H1 (cell line): Measurements from ENCODE around the gene TMEM63A. TPM values are rescaled to one million over a fixed set of nuclear protein-coding genes. Genes with fewer than 3 reads are reported as not detected.

Source experiments
- CTCF ChIA-PET: fragments of 300-600 bp; sonication (Branson Sonifier 250); formaldehyde crosslinking; loops from one replicate; lab custom pipeline; 2021; ENCODE audit not compliant: partially characterized antibody; lab: Charles Lee
- POLR2A ChIA-PET: fragments of 300-600 bp; sonication (Branson Sonifier 250); formaldehyde crosslinking; loops from one replicate; lab custom pipeline; 2021; ENCODE audit warnings: inconsistent platforms; ENCODE audit not compliant: partially characterized antibody; lab: Charles Lee
- DNase-seq, 2 experiments: peaks; one replicate each; pipeline versions ENCODE4 v3.0.0 to v3.0.0-alpha.2; 2010 to 2022; ENCODE audit warnings: low spot score in 2 of 2, low read depth in 1 of 2, mixed read lengths in 1 of 2
- FAIRE-seq: peaks from 2 replicates; lab custom pipeline; 2011; peaks lifted over from hg19 to GRCh38; lab: Jason Lieb, UNC
- H2AFZ ChIP-seq: 2 replicates; pipeline ENCODE4 v1.8.1; 2012; ENCODE audit warnings: low read length, inconsistent platforms
- H2AK5ac ChIP-seq: 2 replicates; pipeline ENCODE4 v1.6.1; 2013; ENCODE audit warnings: low read depth, low read length
- H2BK120ac ChIP-seq: replicated peaks from 2 replicates; pipeline ENCODE3; 2013; ENCODE audit warnings: low read depth, low read length, inconsistent platforms
- H2BK12ac ChIP-seq: 2 replicates; pipeline ENCODE4 v1.6.1; 2013; ENCODE audit warnings: low read depth, low read length
- H2BK15ac ChIP-seq: 2 replicates; pipeline ENCODE4 v1.6.1; 2013; ENCODE audit warnings: low read length
- H2BK20ac ChIP-seq: 2 replicates; pipeline ENCODE4 v1.6.1; 2013; ENCODE audit warnings: low read length
- H2BK5ac ChIP-seq: 2 replicates; pipeline ENCODE4 v1.6.1; 2013; ENCODE audit warnings: low read depth, low read length
- H3K14ac ChIP-seq: 2 replicates; pipeline ENCODE4 v1.6.1; 2013; ENCODE audit warnings: inconsistent platforms; ENCODE audit not compliant: insufficient read length
- H3K18ac ChIP-seq: 2 replicates; pipeline ENCODE4 v1.6.1; 2013; ENCODE audit warnings: low read length; ENCODE audit errors: extremely low read depth
- H3K23ac ChIP-seq: 2 replicates; pipeline ENCODE4 v1.6.1; 2013; ENCODE audit warnings: inconsistent platforms; ENCODE audit not compliant: insufficient read length
- H3K23me2 ChIP-seq: 2 replicates; pipeline ENCODE4 v1.6.1; 2013; ENCODE audit warnings: low read depth, low read length
- H3K27ac ChIP-seq: 2 replicates; pipeline ENCODE4 v1.6.1; 2011; ENCODE audit warnings: low read depth, low read length, inconsistent platforms
- H3K27me3 ChIP-seq, 4 experiments: replicated peaks in 1 of 4; 1 replicate in 1 of 4; 2 replicates in 3 of 4; pipeline versions ENCODE4 v1.6.1 to v1.8.1; 2011 to 2013; ENCODE audit warnings: low read length in 3 of 4, mild to moderate bottlenecking in 3 of 4, inconsistent platforms in 2 of 4, mixed read lengths in 2 of 4, moderate library complexity in 1 of 4; ENCODE audit not compliant: control insufficient read depth in 3 of 4, insufficient read depth in 3 of 4; ENCODE audit errors: extremely low read depth in 1 of 4
- H3K36me3 ChIP-seq, 4 experiments: 2 replicates each; pipeline versions ENCODE4 v1.6.1 to v1.8.1; 2011 to 2013; ENCODE audit warnings: mild to moderate bottlenecking in 4 of 4, low read length in 3 of 4, moderate library complexity in 2 of 4, control low read depth in 1 of 4, inconsistent platforms in 1 of 4; ENCODE audit not compliant: insufficient read depth in 4 of 4, control insufficient read depth in 2 of 4
- H3K4ac ChIP-seq: replicated peaks from 2 replicates; pipeline ENCODE3; 2013; ENCODE audit warnings: low read length, low read depth, mixed read lengths, inconsistent platforms; ENCODE audit not compliant: insufficient read length
- H3K4me1 ChIP-seq, 4 experiments: replicated peaks in 1 of 4; 1 replicate in 1 of 4; 2 replicates in 3 of 4; pipeline versions ENCODE4 v1.6.1 to v1.8.1; 2011 to 2013; ENCODE audit warnings: low read length in 3 of 4, inconsistent platforms in 2 of 4, mixed read lengths in 1 of 4; ENCODE audit not compliant: insufficient read depth in 4 of 4, control insufficient read depth in 3 of 4
- H3K4me2 ChIP-seq, 2 experiments: 2 replicates each; pipeline versions ENCODE4 v1.6.1 to v1.8.1; 2011 to 2013; ENCODE audit warnings: low read depth in 2 of 2, low read length in 2 of 2, control low read depth in 1 of 2, inconsistent platforms in 1 of 2, mild to moderate bottlenecking in 1 of 2; ENCODE audit not compliant: insufficient read depth in 1 of 2
- H3K4me3 ChIP-seq, 4 experiments: fragments of 200-600, 300-600 bp in 1 of 4; sonication (generic), shearing (Covaris generic), sonication (Bioruptor Twin) in 1 of 4; 2 replicates each; pipeline versions ENCODE4 v1.5.1 to v1.8.1; 2011 to 2016; ENCODE audit warnings: low read length in 4 of 4, low read depth in 3 of 4, control low read depth in 2 of 4, inconsistent platforms in 2 of 4, mild to moderate bottlenecking in 2 of 4, mixed read lengths in 1 of 4, moderate library complexity in 1 of 4; ENCODE audit not compliant: insufficient read depth in 2 of 4; ENCODE audit errors: extremely low read depth in 1 of 4
- H3K56ac ChIP-seq: replicated peaks from 2 replicates; pipeline ENCODE3; 2013; ENCODE audit warnings: low read depth, mild to moderate bottlenecking, mixed read lengths, low read length, inconsistent platforms; ENCODE audit not compliant: insufficient read length
- H3K79me1 ChIP-seq: 2 replicates; pipeline ENCODE4 v1.6.1; 2013; ENCODE audit warnings: low read depth, low read length, control low read depth
- H3K79me2 ChIP-seq, 2 experiments: 2 replicates each; pipeline versions ENCODE4 v1.6.1 to v1.8.1; 2012 to 2013; ENCODE audit warnings: low read length in 2 of 2, mild to moderate bottlenecking in 2 of 2, inconsistent platforms in 1 of 2; ENCODE audit not compliant: insufficient read depth in 2 of 2, control insufficient read depth in 1 of 2
- H3K9ac ChIP-seq, 4 experiments: replicated peaks in 1 of 4; 1 replicate in 1 of 4; 2 replicates in 3 of 4; pipeline versions ENCODE4 v1.6.1 to v1.8.1; 2011 to 2013; ENCODE audit warnings: low read depth in 3 of 4, low read length in 3 of 4, control low read depth in 2 of 4, mild to moderate bottlenecking in 2 of 4, moderate library complexity in 2 of 4, inconsistent platforms in 1 of 4; ENCODE audit errors: extremely low read depth in 1 of 4
- H3K9me3 ChIP-seq, 2 experiments: 2 replicates each; pipeline versions ENCODE4 v1.6.1 to v1.8.1; 2012 to 2013; ENCODE audit warnings: mild to moderate bottlenecking in 2 of 2, moderate library complexity in 2 of 2, control low read depth in 1 of 2, inconsistent platforms in 1 of 2, low read depth in 1 of 2, low read length in 1 of 2, mixed read lengths in 1 of 2; ENCODE audit not compliant: insufficient read depth in 2 of 2
- H4K20me1 ChIP-seq, 2 experiments: replicated peaks in 1 of 2; 2 replicates each; pipeline versions ENCODE3 to v1.8.1; 2011 to 2013; ENCODE audit warnings: inconsistent platforms in 2 of 2, low read length in 2 of 2, mild to moderate bottlenecking in 1 of 2; ENCODE audit not compliant: insufficient read depth in 2 of 2, control insufficient read depth in 1 of 2
- H4K5ac ChIP-seq: 2 replicates; pipeline ENCODE4 v1.6.1; 2013; ENCODE audit warnings: low read length, low read depth, mixed read lengths, inconsistent platforms; ENCODE audit not compliant: insufficient read length
- H4K8ac ChIP-seq: 2 replicates; pipeline ENCODE4 v1.8.0; 2013; ENCODE audit warnings: mild to moderate bottlenecking, moderate library complexity, low read length, inconsistent platforms; ENCODE audit not compliant: insufficient read depth; ENCODE audit errors: extremely low read depth
- H4K91ac ChIP-seq: replicated peaks from 2 replicates; pipeline ENCODE3; 2013; ENCODE audit warnings: low read length, mixed read lengths, inconsistent platforms; ENCODE audit not compliant: insufficient read length
- KDM4A ChIP-seq: IDR thresholded peaks from one replicate; pipeline ENCODE4 v1.7.1; 2012; ENCODE audit warnings: low read depth, mild to moderate bottlenecking, moderate library complexity, low read length, inconsistent platforms; ENCODE audit not compliant: severe bottlenecking
- NANOG ChIP-seq: IDR thresholded peaks from 2 replicates; pipeline ENCODE4 v1.6.1; 2011; ENCODE audit warnings: low read length, low read depth, mild to moderate bottlenecking, inconsistent platforms; ENCODE audit not compliant: insufficient read depth, poor library complexity, severe bottlenecking
- POLR2A ChIP-seq, 2 experiments: IDR thresholded peaks; 1 replicate in 1 of 2; 2 replicates in 1 of 2; pipeline ENCODE4 v1.6.1; 2011; ENCODE audit warnings: low read depth in 2 of 2, low read length in 2 of 2, mild to moderate bottlenecking in 2 of 2; ENCODE audit errors: control extremely low read depth in 1 of 2
- SIN3A ChIP-seq, 2 experiments: IDR thresholded peaks in 1 of 2; conservative IDR thresholded peaks in 1 of 2; 2 replicates each; pipeline ENCODE4 v1.6.1; 2011 to 2012; ENCODE audit warnings: low read length in 2 of 2, improper control_type of control experiment in 1 of 2, low read depth in 1 of 2, mild to moderate bottlenecking in 1 of 2
- WGBS, 2 experiments: shearing (Covaris generic) in 1 of 2; methylation state at CpG; one replicate each; pipeline versions ENCODE4 v1.1.6 to v1.1.7; 2013 to 2015; ENCODE audit warnings: low lambda C conversion rate in 2 of 2, mixed read lengths in 2 of 2, inconsistent platforms in 1 of 2, low coverage in 1 of 2, missing lambda C conversion rate in 1 of 2; ENCODE audit not compliant: insufficient replicate concordance in 2 of 2, insufficient coverage in 1 of 2, insufficient read length in 1 of 2; ENCODE audit errors: extremely low coverage in 1 of 2, missing lambda C conversion rate in 1 of 2; 5-methylcytosine and 5-hydroxymethylcytosine counted together
- polyA plus RNA-seq, 7 experiments: library from polyadenylated mRNA; depleted of rRNA in 3 of 7; stranded (reverse) in 5 of 7; unstranded in 2 of 7; fragments of >200 nt in 5 of 7; fragments of 200-250 nt in 2 of 7; gene quantifications; 1 replicate in 5 of 7; 2 replicates in 1 of 7; 4 replicates in 1 of 7; pipeline versions ENCODE4 v1.2.1 to v1.2.3, GENCODE V29; 2011 to 2013; ENCODE audit warnings: missing spikeins in 2 of 7, mixed read lengths in 2 of 7
- total RNA-seq: library from RNA; stranded (reverse); fragmentation: NEBNext Ultra II Directional; extraction: Animal tissue kit (Norgen Biotek cat#: 25700); gene quantifications from 2 replicates; pipeline ENCODE4 v1.2.1, GENCODE V29; 2021

The TMEM63A gene
- total and polyA plus RNA-seq, 2 of the 8 experiments (the other 6 are each of a cell fraction or from before 2014, with no cell fraction given) = 26.1 to 55.4 TPM

DNA sequence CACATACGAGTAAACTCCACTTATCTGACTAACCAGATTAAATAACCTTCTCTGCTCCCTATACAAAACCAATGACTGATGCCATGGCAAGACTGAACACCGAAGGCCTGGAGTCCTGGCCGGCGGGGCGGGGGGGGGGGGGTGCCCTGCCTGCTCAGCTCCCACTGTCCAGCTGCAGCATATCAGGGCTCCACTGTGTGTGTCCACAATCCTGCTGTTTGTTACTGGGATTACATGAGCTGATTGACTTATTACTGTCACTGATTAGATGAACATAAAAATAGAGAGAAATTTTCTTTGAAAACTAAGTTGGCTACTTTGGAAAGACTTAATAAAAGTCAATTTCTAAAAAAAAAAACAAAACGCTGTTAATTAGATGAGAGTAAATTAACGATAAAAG, 24.9 kb downstream of the TMEM63A start:
- no peak overlapping the region for H3K18ac ChIP-seq
- H3K4me3 ChIP-seq = no peak overlapping the region
- no peaks in the 10 kb centered on the region for H3K9me3 ChIP-seq
- H2AK5ac ChIP-seq = no peak overlapping the region
- H4K91ac ChIP-seq = no peak overlapping the region
- H3K4ac ChIP-seq = no peak overlapping the region
- no peak overlapping the region for H3K23ac ChIP-seq
- H2BK120ac ChIP-seq = no peak overlapping the region
- no peak overlapping the region for H2BK20ac ChIP-seq
- H3K56ac ChIP-seq = no peak overlapping the region
- no peak overlapping the region for H3K14ac ChIP-seq
- H3K79me2 ChIP-seq = no peaks in the 10 kb centered on the region
- H3K4me1 ChIP-seq = no peaks in the 10 kb centered on the region; a peak in 2 of 7 replicates
- ChIA-PET POLR2A (interaction anchor here (0.6 to 1.4 kb wide), 4 partner anchors 40 to 335 kb away, joined by 3 read pairs; partner anchors contain the start of genes SDE2 and SRP9), CTCF (interaction anchor here (0.5 to 3.8 kb wide), 10 partner anchors 9 to 1689 kb away, joined by 3 to 16 read pairs (median 3); no protein-coding TSS in a partner anchor)
- H2AFZ ChIP-seq = no peak overlapping the region
- H3K27me3 ChIP-seq = no peaks in the 10 kb centered on the region
- H2BK15ac ChIP-seq = no peak overlapping the region
- no peak overlapping the region for H4K5ac ChIP-seq
- H3K4me2 ChIP-seq = no peak overlapping the region
- H3K9ac ChIP-seq = no peak overlapping the region
- DNase-seq (no peak), FAIRE-seq (no peak)
- no peak overlapping the region for H3K27ac ChIP-seq
- H2BK12ac ChIP-seq = no peak overlapping the region
- H3K36me3 ChIP-seq = peaks cover 6 to 19% (median 12%) of the 10 kb centered on the region in 4 experiments
- no peaks in the 10 kb centered on the region for H3K79me1 ChIP-seq
- no peaks in the 10 kb centered on the region for H3K23me2 ChIP-seq
- whole genome bisulfite sequencing, 2 experiments = 86% methylated on average over 6 of the region's 7 CpGs; no CpG with 5 or more reads in 1 of the 2 experiments
- no peak overlapping the region for H4K8ac ChIP-seq
- H2BK5ac ChIP-seq = no peak overlapping the region
- peaks cover 0 to 2% of the 10 kb centered on the region in 2 experiments for H4K20me1 ChIP-seq
- TF ChIP-seq KDM4A (no peak), NANOG (no peak), SIN3A (conservative IDR thresholded peaks at IDR 0.05 in 1 of 2, IDR thresholded peaks at IDR 0.05 in 1 of 2; ENCODE audit: low read depth in 1 of 2, low read length in 2 of 2) (no peak), POLR2A (IDR thresholded peaks at IDR 0.05; ENCODE audit: control extremely low read depth in 1 of 2, low read depth in 2 of 2, low read length in 2 of 2) (no peak)
